CD4-positive, alpha-beta T cell treated with Interleukin-12 subunit alpha and Interleukin-12 subunit beta, for 1 hour (primary cell): Measurements from ENCODE around the gene EMILIN1.

Experiments
- DNase-seq: peaks from one replicate; pipeline ENCODE4 v3.0.0-alpha.2; 2020

Gene EMILIN1

GRCh38 chr2:27081984-27082772 lies 3.8 kb downstream of the EMILIN1 start:
- DNase-seq, result no peak

DNA sequence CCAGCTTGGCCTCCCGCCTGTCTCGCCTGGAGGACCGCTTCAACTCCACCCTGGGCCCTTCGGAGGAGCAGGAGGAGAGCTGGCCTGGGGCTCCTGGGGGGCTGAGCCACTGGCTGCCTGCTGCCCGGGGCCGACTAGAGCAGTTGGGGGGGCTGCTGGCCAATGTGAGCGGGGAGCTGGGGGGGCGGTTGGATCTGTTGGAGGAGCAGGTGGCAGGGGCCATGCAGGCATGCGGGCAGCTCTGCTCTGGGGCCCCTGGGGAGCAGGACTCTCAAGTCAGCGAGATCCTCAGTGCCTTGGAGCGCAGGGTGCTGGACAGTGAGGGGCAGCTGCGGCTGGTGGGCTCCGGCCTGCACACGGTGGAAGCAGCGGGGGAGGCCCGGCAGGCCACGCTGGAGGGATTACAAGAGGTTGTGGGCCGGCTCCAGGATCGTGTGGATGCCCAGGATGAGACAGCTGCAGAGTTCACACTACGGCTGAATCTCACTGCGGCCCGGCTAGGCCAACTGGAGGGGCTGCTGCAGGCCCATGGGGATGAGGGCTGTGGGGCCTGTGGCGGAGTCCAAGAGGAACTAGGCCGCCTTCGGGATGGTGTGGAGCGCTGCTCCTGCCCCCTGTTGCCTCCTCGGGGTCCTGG lies 4.5 kb downstream of the EMILIN1 start:
- no peak for DNase-seq

GRCh38 chr2:27083410-27084296 lies 5.2 kb downstream of the EMILIN1 start:
- DNase-seq, result no peak

DNA sequence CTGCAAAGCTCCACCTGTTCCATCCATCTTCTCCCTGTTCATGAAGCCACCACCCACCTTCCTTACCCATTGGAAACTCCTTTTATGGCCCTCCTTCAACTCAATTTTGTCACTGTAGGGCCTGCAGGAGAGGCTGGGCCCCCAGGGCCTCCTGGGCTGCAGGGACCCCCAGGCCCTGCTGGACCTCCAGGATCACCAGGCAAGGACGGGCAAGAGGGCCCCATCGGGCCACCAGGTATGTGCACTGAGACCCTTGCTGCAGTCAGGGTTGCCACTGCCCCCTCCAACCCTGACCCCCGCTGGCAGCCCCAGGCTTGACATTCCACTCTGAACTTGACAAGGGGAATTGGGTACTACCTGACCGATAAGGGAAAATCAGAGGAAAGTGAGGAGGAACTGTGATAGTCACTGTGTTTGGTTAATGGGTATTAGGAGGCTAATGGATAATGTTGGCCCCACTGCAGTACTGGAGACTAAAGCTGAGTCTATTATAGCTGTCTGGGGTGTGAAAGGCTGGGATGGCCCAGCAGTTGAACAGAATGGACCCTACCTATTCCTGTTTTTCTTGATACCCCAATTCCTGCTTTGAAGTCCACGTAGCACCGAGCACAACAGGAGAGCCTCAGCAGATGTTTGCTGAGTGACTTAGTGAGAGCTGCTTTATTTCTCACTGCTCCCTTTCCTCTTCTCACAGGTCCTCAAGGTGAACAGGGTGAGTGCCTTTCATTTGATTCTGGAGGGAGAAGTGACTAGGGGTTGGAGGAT lies 6.1 kb downstream of the EMILIN1 start:
- no peak for DNase-seq

DNA sequence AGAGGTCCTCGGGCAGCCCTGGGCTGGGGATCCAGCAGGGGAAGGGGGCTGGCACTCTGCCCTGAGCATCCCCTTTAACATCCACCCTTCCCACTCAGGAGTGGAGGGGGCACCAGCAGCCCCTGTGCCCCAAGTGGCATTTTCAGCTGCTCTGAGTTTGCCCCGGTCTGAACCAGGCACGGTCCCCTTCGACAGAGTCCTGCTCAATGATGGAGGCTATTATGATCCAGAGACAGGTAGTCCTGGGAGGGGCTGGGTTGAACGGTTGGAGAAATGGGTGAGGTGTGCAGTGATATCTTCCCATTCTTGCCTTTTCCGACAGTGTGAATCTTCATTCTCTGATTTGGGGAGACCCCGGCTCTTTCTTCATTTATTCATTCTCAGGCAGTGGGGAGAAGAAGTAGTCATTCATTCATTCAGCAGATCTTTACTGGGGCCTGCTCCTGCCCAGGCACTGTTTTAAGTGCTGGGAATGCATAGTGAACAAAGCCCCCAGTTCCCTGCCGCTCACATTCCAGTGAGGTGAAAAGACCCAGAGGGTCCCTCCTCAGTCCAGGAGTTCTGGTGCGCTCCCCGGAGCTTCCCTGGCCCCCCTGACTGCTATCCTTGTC lies 6.8 kb downstream of the EMILIN1 start:
- DNase-seq, result no peak

DNA sequence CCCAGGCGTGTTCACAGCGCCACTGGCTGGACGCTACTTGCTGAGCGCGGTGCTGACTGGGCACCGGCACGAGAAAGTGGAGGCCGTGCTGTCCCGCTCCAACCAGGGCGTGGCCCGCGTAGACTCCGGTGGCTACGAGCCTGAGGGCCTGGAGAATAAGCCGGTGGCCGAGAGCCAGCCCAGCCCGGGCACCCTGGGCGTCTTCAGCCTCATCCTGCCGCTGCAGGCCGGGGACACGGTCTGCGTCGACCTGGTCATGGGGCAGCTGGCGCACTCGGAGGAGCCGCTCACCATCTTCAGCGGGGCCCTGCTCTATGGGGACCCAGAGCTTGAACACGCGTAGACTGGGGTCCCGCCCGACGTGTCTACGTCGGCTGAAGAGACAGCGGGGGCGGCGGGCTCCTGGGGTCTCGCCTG lies 7.3 kb downstream of the EMILIN1 start:
- DNase-seq, result peak; percentile 35

- peak; percentile 98 for DNase-seq
Observed at GRCh38 chr2:27086090-27086723, 7.8 kb downstream of the EMILIN1 start.

DNA sequence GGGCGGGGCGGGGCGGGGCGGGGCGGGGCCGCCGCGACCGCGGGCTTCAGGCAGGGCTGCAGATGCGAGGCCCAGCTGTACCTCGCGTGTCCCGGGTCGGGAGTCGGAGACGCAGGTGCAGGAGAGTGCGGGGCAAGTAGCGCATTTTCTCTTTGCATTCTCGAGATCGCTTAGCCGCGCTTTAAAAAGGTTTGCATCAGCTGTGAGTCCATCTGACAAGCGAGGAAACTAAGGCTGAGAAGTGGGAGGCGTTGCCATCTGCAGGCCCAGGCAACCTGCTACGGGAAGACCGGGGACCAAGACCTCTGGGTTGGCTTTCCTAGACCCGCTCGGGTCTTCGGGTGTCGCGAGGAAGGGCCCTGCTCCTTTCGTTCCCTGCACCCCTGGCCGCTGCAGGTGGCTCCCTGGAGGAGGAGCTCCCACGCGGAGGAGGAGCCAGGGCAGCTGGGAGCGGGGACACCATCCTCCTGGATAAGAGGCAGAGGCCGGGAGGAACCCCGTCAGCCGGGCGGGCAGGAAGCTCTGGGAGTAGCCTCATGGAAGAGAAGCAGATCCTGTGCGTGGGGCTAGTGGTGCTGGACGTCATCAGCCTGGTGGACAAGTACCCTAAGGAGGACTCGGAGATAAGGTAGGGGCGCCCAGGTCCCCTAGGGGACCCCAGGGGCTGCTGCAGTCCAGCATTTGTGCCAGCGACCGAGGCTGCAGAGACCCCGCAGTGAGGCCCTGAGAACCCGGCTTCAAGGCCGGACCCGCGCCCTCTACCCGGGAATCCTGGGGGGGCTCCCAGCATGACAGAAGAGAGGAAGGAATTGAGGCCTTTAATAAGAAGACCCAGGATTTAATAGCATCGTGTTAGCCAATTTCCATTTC lies 8.5 kb downstream of the EMILIN1 start, which contains the start of gene KHK:
KHK (plus strand) TSS at position 49 of the 870 bp plus-strand sequence; CDS start at position 537, 488 bp downstream.
- no peak for DNase-seq

GRCh38 chr2:27087823-27088410 lies 9.5 kb downstream of the EMILIN1 start:
- DNase-seq, result no peak

DNA sequence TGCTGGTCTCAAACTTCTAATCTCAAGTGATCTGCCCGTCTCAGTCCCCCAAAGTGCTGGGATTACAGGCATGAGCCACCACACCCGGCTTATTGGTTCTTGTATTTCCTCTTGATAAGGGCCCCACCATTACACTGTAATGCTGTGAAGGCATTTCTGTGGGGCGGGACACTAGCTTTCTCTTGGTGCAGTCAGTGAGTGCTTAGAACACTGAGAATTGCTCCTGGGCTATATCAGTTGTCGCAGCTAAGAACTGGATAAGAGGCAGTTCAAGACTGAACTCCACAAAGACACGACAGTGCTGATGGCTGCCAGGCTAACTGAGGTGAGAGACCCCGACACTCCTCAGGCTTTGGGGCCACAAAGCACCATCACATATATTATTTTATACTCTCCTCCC lies 10.2 kb downstream of the EMILIN1 start:
- DNase-seq, result no peak

GRCh38 chr2:27089111-27089954 lies 10.9 kb downstream of the EMILIN1 start:
- no peak for DNase-seq

- DNase-seq, result no peak
Observed at GRCh38 chr2:27091746-27092695, 13.6 kb downstream of the EMILIN1 start.

- no peak for DNase-seq
Observed at GRCh38 chr2:27092696-27093429, 14.4 kb downstream of the EMILIN1 start.

- no peak for DNase-seq
Observed at GRCh38 chr2:27093430-27094352, 15.3 kb downstream of the EMILIN1 start.

GRCh38 chr2:27094353-27094984 lies 16.1 kb downstream of the EMILIN1 start:
- DNase-seq, result no peak

GRCh38 chr2:27095427-27095744 lies 17.0 kb downstream of the EMILIN1 start:
- no peak for DNase-seq
